Left colon (tissue), 2 donors: Measurements from ENCODE around the gene SOX4. TPM values are rescaled to one million over a fixed set of nuclear protein-coding genes. Genes with fewer than 3 reads are reported as not detected.

Experiments
- ATAC-seq: fragments of 200-7000 bp; cut with Tn5 transposase; one replicate; pipeline ENCODE4 v1.9.1; 2020; ENCODE audit warnings: mild to moderate bottlenecking, moderate library complexity
- DNase-seq, 2 donors: peaks; one replicate each; pipeline ENCODE4 v3.0.0-alpha.2; 2020
- intact Hi-C, 2 donors: fragments of 100-400 bp; cut with DNase I in 1 of 2; cut with micrococcal nuclease in 1 of 2; formaldehyde crosslinking; loops; one replicate each; pipeline versions ENCODE4 v1.11.2 to v1.14.0; 2022; cut with DNase I, micrococcal nuclease
- total RNA-seq, 2 donors: library from RNA; stranded (reverse); fragmentation: NEBNext Ultra II Directional; extraction: Animal tissue kit (Norgen Biotek cat#: 25700); gene quantifications; one replicate each; pipeline ENCODE4 v1.2.1, GENCODE V29; 2021
- donor health status: DM: no; HTN: no; CAD: no.
- donor health status: DM: yes; HTN: yes; CAD: no.

Gene SOX4
- total RNA-seq, 2 donors from 2014 or later: 28.9 to 44.6 TPM

DNA sequence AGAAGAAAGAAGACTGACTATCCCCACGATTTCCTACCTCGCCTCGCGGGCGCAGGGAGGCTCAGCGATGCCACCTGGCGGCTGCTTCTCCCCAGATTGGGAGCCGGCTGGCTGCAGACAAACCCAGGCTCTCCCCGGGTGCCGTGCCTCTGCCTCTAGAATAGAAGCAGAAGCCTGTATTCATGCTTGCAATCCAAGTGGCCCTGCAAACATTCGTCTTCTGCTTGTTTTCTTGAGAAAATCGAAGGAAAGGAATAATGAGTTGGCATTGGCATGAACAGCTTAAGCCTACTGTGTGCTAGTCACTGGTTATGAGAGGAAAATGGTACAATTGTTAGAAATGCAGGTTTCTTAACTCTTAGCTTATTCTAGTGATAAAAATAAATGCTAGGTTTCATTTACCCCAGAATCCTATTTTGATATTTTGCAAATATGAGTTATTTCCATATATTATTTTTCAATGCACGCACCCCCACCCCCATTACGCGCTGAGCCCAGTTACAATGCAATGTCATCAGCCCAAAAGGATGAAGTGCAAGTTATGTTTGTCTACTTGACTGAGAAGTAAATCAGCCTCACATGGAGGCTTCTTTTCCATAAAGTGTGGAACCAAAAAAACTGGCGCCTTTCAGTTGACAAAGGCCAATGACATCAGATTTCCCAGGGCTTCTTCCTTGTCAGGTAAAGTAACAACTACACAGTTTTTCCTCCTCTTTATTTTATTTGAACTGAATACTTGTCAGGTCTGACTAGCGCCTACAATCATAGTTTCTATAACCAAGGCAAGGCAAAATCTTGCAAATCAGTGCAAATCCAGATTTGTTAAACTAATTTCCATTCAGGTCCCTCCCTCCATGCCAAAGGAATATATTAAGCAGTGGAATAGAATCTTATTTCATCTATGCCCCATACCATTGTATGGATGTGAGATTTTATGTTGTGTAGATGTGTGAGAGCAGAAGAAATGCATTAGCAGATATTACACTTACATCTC, 3.9 kb upstream of the SOX4 start:
- DNase-seq (peak; percentile 79 to 96), ATAC-seq (peak; percentile 54)
- intact Hi-C loops: loop anchor here (5.0 to 10.0 kb wide), 2 partner anchors 1027 to 1035 kb away; no protein-coding TSS in a partner anchor

DNA sequence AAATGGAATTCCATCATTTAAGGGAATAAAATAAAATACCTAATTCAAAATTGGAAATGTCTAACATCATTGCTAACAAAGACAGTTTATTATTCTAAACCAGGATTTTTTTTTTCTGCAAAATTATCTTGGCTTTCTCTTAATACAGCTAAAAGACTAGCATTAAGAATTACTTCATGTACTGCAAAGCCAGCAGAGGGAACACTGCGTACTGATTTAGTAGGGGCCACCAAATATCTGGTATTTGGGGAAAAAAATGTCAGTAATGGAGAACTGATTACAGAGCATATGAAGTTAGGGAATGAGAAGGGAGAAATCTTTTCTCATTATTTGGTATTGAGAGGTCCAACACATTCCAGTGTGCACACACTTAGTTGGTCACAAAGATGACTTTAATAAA, 3.2 kb upstream of the SOX4 start:
- DNase-seq (no peak), ATAC-seq (no peak)
- intact Hi-C loops: loop anchor here in 1 of 2 donors (10.0 kb wide), 1 partner anchor 1036 kb away; no protein-coding TSS in a partner anchor

DNA sequence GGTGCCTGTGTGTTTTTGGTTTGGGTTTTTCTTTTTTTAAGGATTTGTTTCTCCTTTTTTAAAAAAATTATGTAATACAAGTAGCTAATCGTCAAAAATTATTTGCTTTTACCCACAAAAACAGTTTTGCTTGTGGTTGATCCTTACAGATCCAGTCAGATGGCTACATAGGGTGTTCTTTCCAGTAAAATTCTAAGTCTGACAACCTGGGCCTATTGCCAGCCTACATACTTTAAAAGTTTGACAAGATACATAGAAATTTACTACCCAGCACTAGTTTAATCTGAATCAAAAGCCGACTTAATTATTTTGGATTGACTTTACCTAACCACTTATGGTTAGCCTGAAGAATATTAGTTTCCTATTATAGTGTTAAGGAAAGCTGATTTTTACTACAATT, 2.1 kb upstream of the SOX4 start:
- ATAC-seq (no peak), DNase-seq (no peak)
- intact Hi-C loops: loop anchor here in 1 of 2 donors (10.0 kb wide), 1 partner anchor 1037 kb away; no protein-coding TSS in a partner anchor

DNA sequence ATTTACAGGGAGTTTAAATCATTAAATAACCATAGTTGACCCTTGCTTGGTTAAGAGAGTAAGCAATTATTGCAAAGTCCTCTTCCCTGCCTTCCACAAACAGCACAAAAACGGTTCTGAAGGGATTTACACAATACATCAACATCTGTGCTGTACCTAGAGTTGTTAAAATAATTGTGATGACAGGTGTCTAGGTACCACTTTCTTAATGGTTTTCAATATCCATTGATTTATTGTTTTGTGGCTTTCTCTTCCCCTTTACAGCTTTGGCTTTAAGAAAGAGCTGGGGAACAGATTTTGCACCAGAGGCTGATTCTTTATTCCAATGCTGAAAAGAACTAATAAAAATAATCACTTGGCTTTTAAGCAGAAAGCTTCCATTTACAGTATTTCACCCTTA, 598 bp upstream of the SOX4 start:
- DNase-seq (no peak), ATAC-seq (no peak)
- intact Hi-C loops: loop anchor here in 1 of 2 donors (10.0 kb wide), 1 partner anchor 1038 kb away; no protein-coding TSS in a partner anchor

DNA sequence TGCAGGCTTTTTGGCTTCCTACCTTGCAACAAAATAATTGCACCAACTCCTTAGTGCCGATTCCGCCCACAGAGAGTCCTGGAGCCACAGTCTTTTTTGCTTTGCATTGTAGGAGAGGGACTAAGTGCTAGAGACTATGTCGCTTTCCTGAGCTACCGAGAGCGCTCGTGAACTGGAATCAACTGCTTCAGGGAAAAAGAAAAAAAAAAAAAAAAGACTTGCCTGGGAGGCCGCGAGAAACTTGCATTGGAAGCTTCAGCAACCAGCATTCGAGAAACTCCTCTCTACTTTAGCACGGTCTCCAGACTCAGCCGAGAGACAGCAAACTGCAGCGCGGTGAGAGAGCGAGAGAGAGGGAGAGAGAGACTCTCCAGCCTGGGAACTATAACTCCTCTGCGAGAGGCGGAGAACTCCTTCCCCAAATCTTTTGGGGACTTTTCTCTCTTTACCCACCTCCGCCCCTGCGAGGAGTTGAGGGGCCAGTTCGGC, 420 bp downstream of the SOX4 start:
- intact Hi-C loops: loop anchor here in 1 of 2 donors (10.0 kb wide), 1 partner anchor 1039 kb away; no protein-coding TSS in a partner anchor
- peak; percentile 24 for ATAC-seq
- DNase-seq: peak in 1 of 2 donors; percentile 51

DNA sequence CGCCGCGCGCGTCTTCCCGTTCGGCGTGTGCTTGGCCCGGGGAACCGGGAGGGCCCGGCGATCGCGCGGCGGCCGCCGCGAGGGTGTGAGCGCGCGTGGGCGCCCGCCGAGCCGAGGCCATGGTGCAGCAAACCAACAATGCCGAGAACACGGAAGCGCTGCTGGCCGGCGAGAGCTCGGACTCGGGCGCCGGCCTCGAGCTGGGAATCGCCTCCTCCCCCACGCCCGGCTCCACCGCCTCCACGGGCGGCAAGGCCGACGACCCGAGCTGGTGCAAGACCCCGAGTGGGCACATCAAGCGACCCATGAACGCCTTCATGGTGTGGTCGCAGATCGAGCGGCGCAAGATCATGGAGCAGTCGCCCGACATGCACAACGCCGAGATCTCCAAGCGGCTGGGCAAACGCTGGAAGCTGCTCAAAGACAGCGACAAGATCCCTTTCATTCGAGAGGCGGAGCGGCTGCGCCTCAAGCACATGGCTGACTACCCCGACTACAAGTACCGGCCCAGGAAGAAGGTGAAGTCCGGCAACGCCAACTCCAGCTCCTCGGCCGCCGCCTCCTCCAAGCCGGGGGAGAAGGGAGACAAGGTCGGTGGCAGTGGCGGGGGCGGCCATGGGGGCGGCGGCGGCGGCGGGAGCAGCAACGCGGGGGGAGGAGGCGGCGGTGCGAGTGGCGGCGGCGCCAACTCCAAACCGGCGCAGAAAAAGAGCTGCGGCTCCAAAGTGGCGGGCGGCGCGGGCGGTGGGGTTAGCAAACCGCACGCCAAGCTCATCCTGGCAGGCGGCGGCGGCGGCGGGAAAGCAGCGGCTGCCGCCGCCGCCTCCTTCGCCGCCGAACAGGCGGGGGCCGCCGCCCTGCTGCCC, 1.1 kb downstream of the SOX4 start:
- ATAC-seq: peak; percentile 54
- intact Hi-C loops: loop anchor here in 1 of 2 donors (10.0 kb wide), 1 partner anchor 1040 kb away; no protein-coding TSS in a partner anchor
- DNase-seq: peak; percentile 44 to 71

DNA sequence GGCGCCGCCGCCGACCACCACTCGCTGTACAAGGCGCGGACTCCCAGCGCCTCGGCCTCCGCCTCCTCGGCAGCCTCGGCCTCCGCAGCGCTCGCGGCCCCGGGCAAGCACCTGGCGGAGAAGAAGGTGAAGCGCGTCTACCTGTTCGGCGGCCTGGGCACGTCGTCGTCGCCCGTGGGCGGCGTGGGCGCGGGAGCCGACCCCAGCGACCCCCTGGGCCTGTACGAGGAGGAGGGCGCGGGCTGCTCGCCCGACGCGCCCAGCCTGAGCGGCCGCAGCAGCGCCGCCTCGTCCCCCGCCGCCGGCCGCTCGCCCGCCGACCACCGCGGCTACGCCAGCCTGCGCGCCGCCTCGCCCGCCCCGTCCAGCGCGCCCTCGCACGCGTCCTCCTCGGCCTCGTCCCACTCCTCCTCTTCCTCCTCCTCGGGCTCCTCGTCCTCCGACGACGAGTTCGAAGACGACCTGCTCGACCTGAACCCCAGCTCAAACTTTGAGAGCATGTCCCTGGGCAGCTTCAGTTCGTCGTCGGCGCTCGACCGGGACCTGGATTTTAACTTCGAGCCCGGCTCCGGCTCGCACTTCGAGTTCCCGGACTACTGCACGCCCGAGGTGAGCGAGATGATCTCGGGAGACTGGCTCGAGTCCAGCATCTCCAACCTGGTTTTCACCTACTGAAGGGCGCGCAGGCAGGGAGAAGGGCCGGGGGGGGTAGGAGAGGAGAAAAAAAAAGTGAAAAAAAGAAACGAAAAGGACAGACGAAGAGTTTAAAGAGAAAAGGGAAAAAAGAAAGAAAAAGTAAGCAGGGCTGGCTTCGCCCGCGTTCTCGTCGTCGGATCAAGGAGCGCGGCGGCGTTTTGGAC, 2.0 kb downstream of the SOX4 start:
- intact Hi-C loops: loop anchor here in 1 of 2 donors (10.0 kb wide), 1 partner anchor 1041 kb away; no protein-coding TSS in a partner anchor
- peak; percentile 3 for ATAC-seq
- peak; percentile 38 to 60 for DNase-seq

DNA sequence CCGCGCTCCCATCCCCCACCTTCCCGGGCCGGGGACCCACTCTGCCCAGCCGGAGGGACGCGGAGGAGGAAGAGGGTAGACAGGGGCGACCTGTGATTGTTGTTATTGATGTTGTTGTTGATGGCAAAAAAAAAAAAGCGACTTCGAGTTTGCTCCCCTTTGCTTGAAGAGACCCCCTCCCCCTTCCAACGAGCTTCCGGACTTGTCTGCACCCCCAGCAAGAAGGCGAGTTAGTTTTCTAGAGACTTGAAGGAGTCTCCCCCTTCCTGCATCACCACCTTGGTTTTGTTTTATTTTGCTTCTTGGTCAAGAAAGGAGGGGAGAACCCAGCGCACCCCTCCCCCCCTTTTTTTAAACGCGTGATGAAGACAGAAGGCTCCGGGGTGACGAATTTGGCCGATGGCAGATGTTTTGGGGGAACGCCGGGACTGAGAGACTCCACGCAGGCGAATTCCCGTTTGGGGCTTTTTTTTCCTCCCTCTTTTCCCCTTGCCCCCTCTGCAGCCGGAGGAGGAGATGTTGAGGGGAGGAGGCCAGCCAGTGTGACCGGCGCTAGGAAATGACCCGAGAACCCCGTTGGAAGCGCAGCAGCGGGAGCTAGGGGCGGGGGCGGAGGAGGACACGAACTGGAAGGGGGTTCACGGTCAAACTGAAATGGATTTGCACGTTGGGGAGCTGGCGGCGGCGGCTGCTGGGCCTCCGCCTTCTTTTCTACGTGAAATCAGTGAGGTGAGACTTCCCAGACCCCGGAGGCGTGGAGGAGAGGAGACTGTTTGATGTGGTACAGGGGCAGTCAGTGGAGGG, 2.8 kb downstream of the SOX4 start:
- peak; percentile 7 for ATAC-seq
- intact Hi-C loops: loop anchor here in 1 of 2 donors (10.0 kb wide), 1 partner anchor 1042 kb away; no protein-coding TSS in a partner anchor

DNA sequence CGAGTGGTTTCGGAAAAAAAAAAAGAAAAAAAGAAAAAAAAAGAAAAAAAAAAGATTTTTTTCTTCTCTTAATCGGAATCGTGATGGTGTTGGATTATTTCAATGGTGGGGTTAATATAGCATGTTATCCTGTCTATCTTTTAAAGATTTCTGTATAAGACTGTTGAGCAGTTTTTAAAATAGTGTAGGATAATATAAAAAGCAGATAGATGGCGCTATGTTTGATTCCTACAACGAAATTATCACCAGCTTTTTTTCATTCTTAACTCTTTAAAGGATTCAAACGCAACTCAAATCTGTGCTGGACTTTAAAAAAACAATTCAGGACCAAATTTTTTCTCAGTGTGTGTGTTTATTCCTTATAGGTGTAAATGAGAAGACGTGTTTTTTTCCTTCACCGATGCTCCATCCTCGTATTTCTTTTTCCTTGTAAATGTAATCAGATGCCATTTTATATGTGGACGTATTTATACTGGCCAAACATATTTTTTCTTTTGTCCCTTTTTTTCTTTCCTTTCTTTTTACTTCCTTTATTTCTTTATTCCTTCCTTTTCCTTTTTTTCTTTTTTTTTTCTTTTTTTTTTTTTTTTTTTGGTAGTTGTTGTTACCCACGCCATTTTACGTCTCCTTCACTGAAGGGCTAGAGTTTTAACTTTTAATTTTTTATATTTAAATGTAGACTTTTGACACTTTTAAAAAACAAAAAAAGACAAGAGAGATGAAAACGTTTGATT, 3.6 kb downstream of the SOX4 start:
- peak; percentile 8 for ATAC-seq
- DNase-seq: no peak
- intact Hi-C loops: loop anchor here in 1 of 2 donors (10.0 kb wide), 1 partner anchor 1042 kb away; no protein-coding TSS in a partner anchor

More for the DNA sequence above, 2.8 kb downstream of the SOX4 start:
- peak; percentile 48 to 52 for DNase-seq

DNA sequence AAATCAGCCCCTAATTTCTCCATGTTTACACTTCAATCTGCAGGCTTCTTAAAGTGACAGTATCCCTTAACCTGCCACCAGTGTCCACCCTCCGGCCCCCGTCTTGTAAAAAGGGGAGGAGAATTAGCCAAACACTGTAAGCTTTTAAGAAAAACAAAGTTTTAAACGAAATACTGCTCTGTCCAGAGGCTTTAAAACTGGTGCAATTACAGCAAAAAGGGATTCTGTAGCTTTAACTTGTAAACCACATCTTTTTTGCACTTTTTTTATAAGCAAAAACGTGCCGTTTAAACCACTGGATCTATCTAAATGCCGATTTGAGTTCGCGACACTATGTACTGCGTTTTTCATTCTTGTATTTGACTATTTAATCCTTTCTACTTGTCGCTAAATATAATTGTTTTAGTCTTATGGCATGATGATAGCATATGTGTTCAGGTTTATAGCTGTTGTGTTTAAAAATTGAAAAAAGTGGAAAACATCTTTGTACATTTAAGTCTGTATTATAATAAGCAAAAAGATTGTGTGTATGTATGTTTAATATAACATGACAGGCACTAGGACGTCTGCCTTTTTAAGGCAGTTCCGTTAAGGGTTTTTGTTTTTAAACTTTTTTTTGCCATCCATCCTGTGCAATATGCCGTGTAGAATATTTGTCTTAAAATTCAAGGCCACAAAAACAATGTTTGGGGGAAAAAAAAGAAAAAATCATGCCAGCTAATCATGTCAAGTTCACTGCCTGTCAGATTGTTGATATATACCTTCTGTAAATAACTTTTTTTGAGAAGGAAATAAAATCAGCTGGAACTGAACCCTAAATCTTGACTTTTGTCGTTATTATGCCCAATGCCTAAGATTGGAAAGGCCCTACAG, 4.5 kb downstream of the SOX4 start:
- DNase-seq (peak in 1 of 2 donors; percentile 22), ATAC-seq (no peak)
- intact Hi-C loops: loop anchor here in 1 of 2 donors (10.0 kb wide), 1 partner anchor 1043 kb away; no protein-coding TSS in a partner anchor

DNA sequence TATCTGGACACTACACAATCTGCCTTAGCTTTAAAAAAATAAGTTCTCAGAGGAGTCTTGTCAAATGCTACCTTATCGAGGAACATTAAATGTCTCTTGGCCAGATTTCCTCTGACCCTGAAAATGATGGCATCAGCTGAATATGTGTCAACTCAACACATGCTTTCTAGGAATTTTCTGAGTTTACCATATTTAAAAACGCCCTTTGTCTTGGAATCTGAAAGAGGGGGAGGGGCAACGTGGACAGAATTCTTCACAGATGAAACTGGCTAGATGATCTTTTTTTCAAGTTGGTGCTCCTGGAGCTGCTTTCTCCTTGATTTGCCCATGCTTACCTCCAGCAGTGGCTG, 5.1 kb downstream of the SOX4 start:
- intact Hi-C loops: loop anchor here in 1 of 2 donors (10.0 kb wide), 1 partner anchor 1044 kb away; no protein-coding TSS in a partner anchor
- DNase-seq: no peak
- ATAC-seq: no peak

DNA sequence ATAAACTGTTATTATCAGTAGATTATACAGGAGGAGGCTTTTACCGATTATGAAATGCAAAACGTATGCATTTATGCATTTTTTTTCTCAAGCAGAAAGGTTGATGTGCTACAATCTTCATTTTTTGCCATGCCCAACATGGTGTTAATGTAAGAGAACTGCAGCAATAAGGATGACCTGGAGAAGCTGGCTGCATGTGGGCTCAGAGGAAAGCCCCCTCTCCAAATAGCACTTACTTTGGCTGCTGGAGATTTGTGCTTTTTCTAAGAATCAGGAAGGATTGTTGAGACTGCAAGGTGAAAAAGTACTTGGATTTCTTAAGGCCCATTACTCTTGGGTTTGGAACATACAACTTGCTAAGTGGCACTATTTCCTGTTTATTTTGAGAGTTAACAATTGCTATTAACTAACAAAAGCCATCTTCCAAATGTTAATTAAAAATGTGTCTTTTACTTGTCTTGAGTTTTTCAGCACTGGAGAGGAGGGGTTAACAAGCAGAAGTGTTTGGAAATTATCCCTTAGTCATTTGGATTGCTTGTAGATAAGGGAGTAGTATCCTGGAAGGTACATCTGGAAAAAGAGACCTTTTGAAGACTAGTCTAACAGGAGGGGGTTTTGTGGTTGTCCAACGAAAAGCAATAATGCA, 5.6 kb downstream of the SOX4 start:
- no peak for ATAC-seq
- DNase-seq: no peak
- intact Hi-C loops: loop anchor here in 1 of 2 donors (10.0 kb wide), 1 partner anchor 1044 kb away; no protein-coding TSS in a partner anchor

DNA sequence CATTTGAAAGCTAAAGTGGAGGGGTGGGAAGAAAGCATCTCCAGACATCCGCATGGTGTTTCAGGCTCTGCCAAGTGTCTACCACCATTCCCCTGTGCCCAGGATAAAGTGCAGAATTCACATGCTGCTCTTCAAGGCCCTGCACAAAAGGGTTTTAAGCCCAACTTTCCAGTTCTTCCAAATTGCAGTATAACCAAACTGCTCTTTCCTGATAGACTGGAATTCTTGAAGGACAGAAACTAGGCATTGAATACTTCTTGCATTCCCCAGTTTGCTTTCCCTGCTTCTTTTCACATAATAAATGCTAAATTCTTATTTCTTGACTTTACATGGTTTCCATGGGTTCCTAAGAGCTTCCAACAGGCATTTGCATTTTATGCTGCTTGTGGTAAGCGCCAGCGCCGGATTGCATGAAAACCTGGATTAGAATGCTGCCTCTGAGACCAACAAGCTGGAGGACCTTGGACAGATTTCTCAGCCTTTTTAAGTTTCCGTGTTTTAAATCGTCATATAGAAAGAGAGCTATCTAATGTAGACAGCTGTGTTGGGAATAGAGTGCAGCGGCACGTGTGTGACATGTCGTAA, 7.9 kb downstream of the SOX4 start:
- intact Hi-C loops: no loop called here
- ATAC-seq (no peak), DNase-seq (no peak)

DNA sequence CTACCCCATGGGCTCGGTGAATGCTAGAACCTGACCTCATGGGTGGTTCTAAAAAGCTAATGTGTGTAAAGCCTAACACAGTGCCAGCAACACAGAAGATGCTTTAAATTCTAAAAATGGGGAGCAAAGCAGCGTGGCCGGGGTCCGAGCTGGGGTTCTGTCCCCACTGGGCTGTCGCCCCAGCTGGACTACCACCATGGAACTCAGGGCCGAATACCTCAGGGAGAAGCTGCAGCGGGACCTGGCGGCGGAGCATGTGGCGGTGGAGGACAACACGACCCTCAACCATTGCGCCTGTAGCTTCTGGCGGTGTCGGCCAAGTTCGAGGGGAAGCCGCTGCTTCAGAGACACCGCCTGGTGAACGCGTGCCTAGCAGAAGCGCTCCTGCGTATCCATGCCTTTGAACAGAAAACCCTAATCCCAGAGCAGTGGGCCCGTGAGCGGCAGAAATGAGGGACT, 8.4 kb downstream of the SOX4 start:
- ATAC-seq: no peak
- intact Hi-C loops: no loop called here
- no peak for DNase-seq
